ENCODE results near the gene CST1.
"Not testable (repeated sequence)": the region's sequence is repeated elsewhere in the genome, so short reads cannot be mapped to it uniquely, and the experiment has no call there.

The CST1 gene

DNA sequence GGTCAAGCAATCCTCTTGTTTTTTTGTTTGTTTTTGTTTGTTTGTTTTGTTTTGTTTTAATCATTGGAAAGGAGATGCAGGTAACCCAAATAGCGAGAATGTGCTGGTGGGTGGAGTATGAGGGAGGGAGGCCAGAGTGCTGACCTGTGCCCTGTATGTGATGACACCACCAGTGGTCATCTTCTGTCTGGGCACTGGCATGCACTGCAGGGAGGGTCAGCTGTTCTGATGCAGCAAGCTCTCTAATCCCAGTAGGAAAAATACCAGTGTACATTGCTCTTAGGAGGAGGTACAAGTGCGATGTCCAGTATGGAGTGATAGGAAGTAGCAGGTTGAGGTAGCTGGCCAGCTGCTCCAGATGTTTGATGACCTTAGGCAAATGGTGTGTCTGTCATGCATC, 2.9 kb upstream of the CST1 start:
- no peak for DNase-seq (ENCODE audit: low read depth)
- no peak overlapping the region for H3K4me3 ChIP-seq (ENCODE audit: low read depth, low read length)
- TF ChIP-seq CTCF (IDR thresholded peaks at IDR 0.05; ENCODE audit: insufficient read depth, low read depth, low read length, missing control alignments), result no peak

DNA sequence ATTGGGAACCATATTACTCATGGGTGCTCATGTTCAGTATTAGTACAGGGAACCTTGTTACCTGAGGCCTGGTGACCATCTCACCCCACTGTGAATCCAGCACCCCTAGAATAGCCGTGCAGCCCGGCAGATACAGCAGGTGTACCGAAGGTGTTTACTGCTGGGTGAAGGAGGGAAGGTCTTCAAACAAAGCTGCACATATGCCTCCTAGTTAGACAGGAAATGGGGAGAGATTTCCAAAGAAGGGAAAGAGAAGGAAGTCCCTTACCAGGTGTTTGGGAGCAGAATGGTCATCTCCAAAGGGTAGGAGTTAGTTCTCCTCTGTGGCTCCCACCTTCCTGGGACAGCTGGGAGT, 2.4 kb upstream of the CST1 start:
- TF ChIP-seq CTCF (IDR thresholded peaks at IDR 0.05; ENCODE audit: insufficient read depth, low read depth, low read length, missing control alignments), result no peak
- no peak for DNase-seq (ENCODE audit: low read depth)

GRCh38 chr20:23752481-23753193, 1.9 kb upstream of the CST1 start:
- no peak for TF ChIP-seq CTCF (IDR thresholded peaks at IDR 0.05; ENCODE audit: insufficient read depth, low read depth, low read length, missing control alignments)
- H3K4me3 ChIP-seq (ENCODE audit: low read depth, low read length), result no peak overlapping the region
- DNase-seq (ENCODE audit: low read depth), result no peak

More for the DNA sequence above, 2.4 kb upstream of the CST1 start:
- H3K4me3 ChIP-seq (ENCODE audit: low read depth, low read length), result no peak overlapping the region

- DNase-seq (ENCODE audit: low read depth), result no peak
- no peak overlapping the region for H3K4me3 ChIP-seq (ENCODE audit: low read depth, low read length)
- TF ChIP-seq CTCF (IDR thresholded peaks at IDR 0.05; ENCODE audit: insufficient read depth, low read depth, low read length, missing control alignments), result no peak
Observed at GRCh38 chr20:23752019-23752418, 1.3 kb upstream of the CST1 start.

- DNase-seq (ENCODE audit: low read depth), result no peak
- no peak overlapping the region for H3K4me3 ChIP-seq (ENCODE audit: low read depth, low read length)
- no peak for TF ChIP-seq CTCF (IDR thresholded peaks at IDR 0.05; ENCODE audit: insufficient read depth, low read depth, low read length, missing control alignments)
Observed at GRCh38 chr20:23749746-23750145, 989 bp downstream of the CST1 start.

DNA sequence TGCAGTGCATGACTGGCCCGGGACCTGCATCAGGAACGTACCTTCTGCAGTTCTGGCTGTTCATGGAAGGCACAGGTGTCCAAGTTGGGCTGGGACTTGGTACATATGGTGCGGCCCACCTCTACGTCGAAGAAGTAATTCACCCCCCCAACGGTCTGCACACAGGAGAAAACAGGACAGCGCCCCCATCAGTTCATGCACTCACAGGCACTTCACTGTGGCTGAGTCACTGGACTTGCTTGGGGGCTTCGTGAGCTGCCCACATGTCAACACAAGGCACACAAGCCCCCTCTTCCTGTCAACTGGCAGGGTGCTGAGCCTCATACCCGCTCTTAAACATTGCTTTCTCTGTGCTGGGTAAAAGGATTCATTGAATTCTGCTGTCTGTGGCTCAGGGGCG, 1.8 kb downstream of the CST1 start:
- not testable (repeated sequence) for DNase-seq (ENCODE audit: low read depth); H3K4me3 ChIP-seq (ENCODE audit: low read depth, low read length)

GRCh38 chr20:23747551-23747950, 3.2 kb downstream of the CST1 start:
- H3K4me3 ChIP-seq (ENCODE audit: low read depth, low read length); DNase-seq (ENCODE audit: low read depth): not testable (repeated sequence)

- DNase-seq (ENCODE audit: low read depth); H3K4me3 ChIP-seq (ENCODE audit: low read depth, low read length): not testable (repeated sequence)
Observed at GRCh38 chr20:23747092-23747491, 3.6 kb downstream of the CST1 start.

DNA sequence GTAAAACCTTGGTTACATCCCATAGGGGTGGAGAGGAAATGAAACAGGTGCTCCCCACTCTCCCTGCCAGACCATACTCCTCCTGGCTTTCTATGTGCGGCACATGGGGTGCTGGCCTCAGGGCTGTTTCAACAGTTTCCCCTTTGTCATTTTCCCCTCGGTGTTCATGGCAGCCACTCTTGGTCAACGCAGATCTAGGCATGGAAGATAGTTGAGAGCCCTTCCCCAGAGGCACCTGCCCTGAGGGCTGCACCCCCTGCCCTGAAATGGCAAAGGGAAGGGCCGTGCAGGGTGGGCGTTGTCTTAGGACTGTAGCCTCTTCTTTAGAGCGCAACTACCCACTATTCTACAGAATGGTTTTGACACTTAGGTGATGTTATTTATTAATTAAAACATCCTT, 4.4 kb downstream of the CST1 start:
- DNase-seq (ENCODE audit: low read depth), result no peak
- no peak for TF ChIP-seq CTCF (IDR thresholded peaks at IDR 0.05; ENCODE audit: insufficient read depth, low read depth, low read length, missing control alignments)
- H3K4me3 ChIP-seq (ENCODE audit: low read depth, low read length), result no peak overlapping the region

All from GM12865 (cell line).